ENCODE results near the gene TRPT1. TPM values are rescaled to one million over a fixed set of nuclear protein-coding genes. Genes with fewer than 3 reads are reported as not detected.
A peak's percentile ranks its signal among the peaks of the same experiment; 100 is the strongest.

Gene TRPT1
- total and polyA plus RNA-seq, 3 experiments from 2014 or later: 28.3 to 47.6 (median 31.5) TPM

DNA sequence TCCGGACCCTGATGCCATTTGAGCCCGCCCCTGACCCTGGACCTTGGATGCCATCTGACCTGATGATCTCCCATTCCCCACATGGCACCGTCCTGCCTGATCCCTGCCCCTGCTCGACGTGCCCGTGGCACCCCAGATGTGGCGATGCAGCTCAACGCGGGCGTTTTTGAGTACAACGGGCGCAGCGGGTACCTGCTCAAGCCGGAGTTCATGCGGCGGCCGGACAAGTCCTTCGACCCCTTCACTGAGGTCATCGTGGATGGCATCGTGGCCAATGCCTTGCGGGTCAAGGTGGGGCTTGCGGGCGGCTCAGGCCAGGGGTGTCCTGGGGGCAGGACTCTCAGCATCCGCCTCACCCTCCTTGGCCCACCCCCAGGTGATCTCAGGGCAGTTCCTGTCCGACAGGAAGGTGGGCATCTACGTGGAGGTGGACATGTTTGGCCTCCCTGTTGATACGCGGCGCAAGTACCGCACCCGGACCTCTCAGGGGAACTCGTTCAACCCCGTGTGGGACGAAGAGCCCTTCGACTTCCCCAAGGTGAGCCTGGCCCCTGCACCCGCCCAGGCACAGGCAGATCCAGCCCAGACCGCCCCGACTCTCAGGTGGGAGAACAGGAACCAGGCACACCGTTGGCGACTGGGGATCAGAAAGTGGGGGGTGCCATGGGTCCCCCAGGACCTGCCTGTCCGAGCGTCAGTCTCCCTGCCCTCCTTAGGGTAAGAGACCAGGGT lies 36.5 kb upstream of the TRPT1 start:
- no peaks in the 10 kb centered on the region for H3K9me3 Mint-ChIP-seq
- Histone ChIP-seq H3K9me3 (ENCODE audit: low read length) (no peaks in the 10 kb centered on the region), H3K36me3 (ENCODE audit: insufficient read depth, low read length) (no peaks in the 10 kb centered on the region), H3K4me1 (ENCODE audit: insufficient read depth, low read length) (no peaks in the 10 kb centered on the region), H3K27ac (ENCODE audit: low read depth, low read length) (no peak overlapping the region), H3K27me3 (ENCODE audit: insufficient read depth, low read length, poor library complexity, severe bottlenecking) (no peaks in the 10 kb centered on the region), H3K4me3 (ENCODE audit: low read length) (no peak overlapping the region)
- H3K4me1 Mint-ChIP-seq: peaks cover 0 to 6% (median 6%) of the 10 kb centered on the region in 3 donors
- no peak for DNase-seq
- ChIA-PET CTCF (interaction anchor here (0.9 to 1.8 kb wide), 4 partner anchors 10 to 56 kb away, joined by 3 to 7 read pairs (median 4); partner anchors contain the start of genes FERMT3 and PLCB3), POLR2A (no interaction called here)
- peaks cover 0 to 32% (median 5%) of the 10 kb centered on the region in 3 donors for H3K36me3 Mint-ChIP-seq
- no peaks in the 10 kb centered on the region for H3K27me3 Mint-ChIP-seq
- no peak overlapping the region for H3K27ac Mint-ChIP-seq
- H3K4me3 Mint-ChIP-seq: no peak overlapping the region

DNA sequence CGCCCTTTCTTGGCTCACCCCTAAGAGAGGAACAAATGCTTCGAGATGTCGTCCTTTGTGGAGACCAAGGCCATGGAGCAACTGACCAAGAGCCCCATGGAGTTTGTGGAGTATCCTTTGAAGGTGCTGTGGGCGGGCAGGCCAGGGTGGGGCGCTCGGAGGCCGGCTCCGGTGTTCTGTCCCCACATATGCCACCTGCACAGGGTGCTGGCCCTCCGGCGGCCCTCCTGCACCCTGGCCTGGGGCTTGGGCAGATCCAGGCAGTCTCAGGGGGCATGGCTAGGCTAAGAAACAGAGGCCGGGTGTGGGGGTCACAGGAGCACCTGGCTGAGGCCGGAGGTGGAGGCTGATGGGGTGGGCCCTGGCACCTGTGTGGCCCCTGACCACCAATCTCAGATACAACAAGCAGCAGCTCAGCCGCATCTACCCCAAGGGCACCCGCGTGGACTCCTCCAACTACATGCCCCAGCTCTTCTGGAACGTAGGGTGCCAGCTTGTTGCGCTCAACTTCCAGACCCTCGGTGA lies 35.6 kb upstream of the TRPT1 start:
- Mint-ChIP-seq H3K9me3 (no peaks in the 10 kb centered on the region), H3K36me3 (peaks cover 0 to 33% (median 5%) of the 10 kb centered on the region in 3 donors)
- POLR2A ChIA-PET: no interaction called here

DNA sequence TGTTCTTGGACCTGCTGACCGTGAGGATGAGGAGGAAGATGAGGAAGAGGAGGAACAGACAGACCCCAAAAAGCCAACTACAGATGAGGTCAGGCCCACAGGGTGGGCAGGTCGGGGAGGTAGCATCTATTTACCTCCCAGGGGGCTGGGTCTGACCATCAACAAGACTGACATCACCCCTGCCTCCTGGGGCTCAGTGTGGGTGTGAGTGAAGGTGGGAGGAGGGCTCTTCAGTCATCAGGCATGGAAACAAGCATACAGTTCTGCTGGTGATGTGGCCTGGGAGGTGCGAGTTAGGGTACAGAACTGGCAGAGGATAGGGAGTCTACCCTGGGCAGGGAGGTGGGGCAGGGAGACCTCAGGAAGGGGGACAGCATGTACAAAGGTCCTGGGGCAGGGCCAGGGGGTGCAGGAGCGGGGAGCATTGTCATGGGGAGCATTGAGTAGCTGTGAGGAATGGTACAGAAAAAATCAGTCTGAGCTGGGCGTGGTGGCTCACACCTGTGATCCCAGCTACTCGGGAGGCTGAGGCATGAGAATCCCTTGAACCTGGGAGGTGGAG lies 34.2 kb upstream of the TRPT1 start:
- DNase-seq: no peak
- H3K9me3 Mint-ChIP-seq: no peaks in the 10 kb centered on the region
- ChIA-PET POLR2A (no interaction called here), CTCF (interaction anchor here (1.1 to 2.1 kb wide), 3 partner anchors 9 to 56 kb away, joined by 3 to 8 read pairs (median 5); partner anchors contain the start of gene PLCB3)
- Histone ChIP-seq H3K27me3 (ENCODE audit: insufficient read depth, low read length, poor library complexity, severe bottlenecking) (no peaks in the 10 kb centered on the region), H3K9me3 (ENCODE audit: low read length) (no peaks in the 10 kb centered on the region), H3K4me1 (ENCODE audit: insufficient read depth, low read length) (no peaks in the 10 kb centered on the region), H3K36me3 (ENCODE audit: insufficient read depth, low read length) (no peaks in the 10 kb centered on the region), H3K27ac (ENCODE audit: low read depth, low read length) (no peak overlapping the region), H3K4me3 (ENCODE audit: low read length) (no peak overlapping the region)
- H3K4me3 Mint-ChIP-seq: peak overlapping the region in 2 of 7 donors; percentile 20 to 65
- H3K27ac Mint-ChIP-seq: peak overlapping the region in 1 of 8 donors; percentile 58
- H3K27me3 Mint-ChIP-seq: no peaks in the 10 kb centered on the region
- H3K36me3 Mint-ChIP-seq: peaks cover 0 to 36% (median 5%) of the 10 kb centered on the region in 3 donors
- H3K4me1 Mint-ChIP-seq: peaks cover 0 to 6% (median 6%) of the 10 kb centered on the region in 3 donors

More for the DNA sequence above, 35.6 kb upstream of the TRPT1 start:
- H3K4me3 ChIP-seq (ENCODE audit: low read length): no peak overlapping the region
- no peaks in the 10 kb centered on the region for H3K27me3 Mint-ChIP-seq
- H3K27ac Mint-ChIP-seq: no peak overlapping the region
- no peaks in the 10 kb centered on the region for H3K4me1 ChIP-seq (ENCODE audit: insufficient read depth, low read length)
- no peaks in the 10 kb centered on the region for H3K36me3 ChIP-seq (ENCODE audit: insufficient read depth, low read length)
- no peaks in the 10 kb centered on the region for H3K27me3 ChIP-seq (ENCODE audit: insufficient read depth, low read length, poor library complexity, severe bottlenecking)
- CTCF ChIA-PET: interaction anchor here (1.1 to 2.1 kb wide), 3 partner anchors 11 to 57 kb away, joined by 3 to 8 read pairs (median 5); partner anchors contain the start of gene PLCB3
- H3K4me1 Mint-ChIP-seq: peaks cover 0 to 6% (median 6%) of the 10 kb centered on the region in 3 donors
- DNase-seq: no peak
- no peak overlapping the region for H3K4me3 Mint-ChIP-seq
- H3K27ac ChIP-seq (ENCODE audit: low read depth, low read length): no peak overlapping the region
- H3K9me3 ChIP-seq (ENCODE audit: low read length): no peaks in the 10 kb centered on the region

DNA sequence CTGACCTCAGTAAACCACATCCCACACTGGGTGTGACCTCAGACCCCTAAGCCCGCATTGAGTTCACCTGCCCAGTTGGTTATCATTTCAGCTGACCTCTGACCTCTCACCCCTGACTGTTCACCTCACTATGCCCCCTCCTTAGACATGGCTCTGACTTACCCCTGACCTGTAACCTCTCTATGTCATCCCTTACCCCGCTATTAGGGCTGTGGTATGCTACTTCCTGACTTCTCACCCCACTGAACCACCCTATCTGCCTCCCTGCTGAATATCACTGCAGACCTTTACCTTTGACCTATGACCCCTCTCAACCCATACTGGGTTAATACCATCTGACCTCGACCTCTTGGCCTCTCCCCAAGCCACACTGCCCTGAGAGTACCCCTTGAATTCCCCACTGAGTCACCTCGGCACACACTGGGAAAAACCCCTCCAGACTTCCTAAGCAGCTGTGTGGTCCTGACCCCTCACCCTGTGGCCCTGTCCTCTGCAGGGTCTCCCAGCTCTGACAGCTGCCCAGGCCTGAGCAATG lies 33.6 kb upstream of the TRPT1 start:
- Histone ChIP-seq H3K4me3 (ENCODE audit: low read length) (no peak overlapping the region), H3K27ac (ENCODE audit: low read depth, low read length) (no peak overlapping the region), H3K27me3 (ENCODE audit: insufficient read depth, low read length, poor library complexity, severe bottlenecking) (no peaks in the 10 kb centered on the region), H3K36me3 (ENCODE audit: insufficient read depth, low read length) (no peaks in the 10 kb centered on the region), H3K9me3 (ENCODE audit: low read length) (no peaks in the 10 kb centered on the region), H3K4me1 (ENCODE audit: insufficient read depth, low read length) (no peaks in the 10 kb centered on the region)
- ChIA-PET CTCF (interaction anchor here (2.1 kb wide), 1 partner anchor 55 kb away, joined by 8 read pairs; no protein-coding TSS in a partner anchor), POLR2A (no interaction called here)
- Mint-ChIP-seq H3K9me3 (no peaks in the 10 kb centered on the region), H3K4me3 (no peak overlapping the region), H3K4me1 (peaks cover 0 to 6% (median 6%) of the 10 kb centered on the region in 3 donors), H3K27me3 (no peaks in the 10 kb centered on the region), H3K36me3 (peaks cover 0 to 38% (median 5%) of the 10 kb centered on the region in 3 donors), H3K27ac (peak overlapping the region in 4 of 8 donors; percentile 34 to 58 (median 44))
- no peak for DNase-seq

DNA sequence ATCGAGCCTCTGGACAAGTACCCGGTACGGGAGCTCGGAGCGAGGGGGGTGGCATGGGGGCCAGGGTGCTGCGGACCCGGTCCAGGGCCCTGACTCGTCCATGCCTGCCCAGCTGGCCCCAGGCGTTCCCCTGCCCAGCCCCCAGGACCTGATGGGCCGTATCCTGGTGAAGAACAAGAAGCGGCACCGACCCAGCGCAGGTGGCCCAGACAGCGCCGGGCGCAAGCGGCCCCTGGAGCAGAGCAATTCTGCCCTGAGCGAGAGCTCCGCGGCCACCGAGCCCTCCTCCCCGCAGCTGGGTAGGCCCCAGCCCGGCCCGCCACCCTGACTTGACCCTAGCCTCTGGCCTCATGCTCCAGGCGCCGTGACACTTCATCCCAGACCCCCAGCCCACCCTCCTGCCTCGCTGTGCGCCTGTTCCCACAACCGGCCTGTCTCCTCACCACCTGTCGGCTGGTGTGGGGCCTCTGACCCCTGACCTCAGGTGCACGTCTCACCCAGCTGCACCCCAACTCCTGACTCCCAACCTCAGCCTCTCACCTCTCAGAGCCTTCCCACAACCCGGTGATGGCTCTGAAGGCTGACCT lies 33.1 kb upstream of the TRPT1 start:
- Mint-ChIP-seq H3K4me1 (peaks cover 0 to 6% (median 6%) of the 10 kb centered on the region in 3 donors), H3K9me3 (no peaks in the 10 kb centered on the region), H3K4me3 (no peak overlapping the region), H3K27me3 (no peaks in the 10 kb centered on the region), H3K27ac (peak overlapping the region in 2 of 8 donors; percentile 34 to 52), H3K36me3 (peaks cover 0 to 38% (median 5%) of the 10 kb centered on the region in 3 donors)
- Histone ChIP-seq H3K4me1 (ENCODE audit: insufficient read depth, low read length) (no peaks in the 10 kb centered on the region), H3K36me3 (ENCODE audit: insufficient read depth, low read length) (no peaks in the 10 kb centered on the region), H3K27me3 (ENCODE audit: insufficient read depth, low read length, poor library complexity, severe bottlenecking) (no peaks in the 10 kb centered on the region), H3K4me3 (ENCODE audit: low read length) (no peak overlapping the region), H3K9me3 (ENCODE audit: low read length) (no peaks in the 10 kb centered on the region), H3K27ac (ENCODE audit: low read depth, low read length) (no peak overlapping the region)
- CTCF ChIA-PET: interaction anchor here (1.6 kb wide), 1 partner anchor 10 kb away, joined by 3 read pairs; no protein-coding TSS in a partner anchor
- POLR2A ChIA-PET: no interaction called here
- no peak for DNase-seq

DNA sequence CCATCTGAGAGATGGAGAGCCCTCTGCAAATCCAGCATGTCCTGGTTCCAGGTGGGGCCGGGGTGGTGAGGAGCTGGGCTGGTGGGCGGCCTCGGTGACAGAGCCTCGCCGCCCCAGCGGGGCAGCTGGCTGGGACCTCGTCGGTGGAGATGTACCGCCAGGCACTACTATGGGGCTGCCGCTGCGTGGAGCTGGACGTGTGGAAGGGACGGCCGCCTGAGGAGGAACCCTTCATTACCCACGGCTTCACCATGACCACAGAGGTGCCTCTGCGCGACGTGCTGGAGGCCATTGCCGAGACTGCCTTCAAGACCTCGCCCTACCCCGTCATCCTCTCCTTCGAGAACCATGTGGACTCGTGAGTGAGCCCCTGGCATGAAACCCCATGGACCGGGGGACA lies 32.4 kb upstream of the TRPT1 start:
- no peaks in the 10 kb centered on the region for H3K9me3 ChIP-seq (ENCODE audit: low read length)
- no peak overlapping the region for H3K4me3 Mint-ChIP-seq
- CTCF ChIA-PET: interaction anchor here (0.7 to 2.7 kb wide), 4 partner anchors 11 to 54 kb away, joined by 3 to 7 read pairs (median 4); no protein-coding TSS in a partner anchor
- H3K27ac ChIP-seq (ENCODE audit: low read depth, low read length): no peak overlapping the region
- DNase-seq: no peak
- H3K36me3 ChIP-seq (ENCODE audit: insufficient read depth, low read length): no peaks in the 10 kb centered on the region
- POLR2A ChIA-PET: no interaction called here
- no peaks in the 10 kb centered on the region for H3K27me3 ChIP-seq (ENCODE audit: insufficient read depth, low read length, poor library complexity, severe bottlenecking)
- H3K27ac Mint-ChIP-seq: no peak overlapping the region
- no peaks in the 10 kb centered on the region for H3K4me1 ChIP-seq (ENCODE audit: insufficient read depth, low read length)
- peaks cover 1 to 12% (median 6%) of the 10 kb centered on the region in 3 donors for H3K4me1 Mint-ChIP-seq
- no peak overlapping the region for H3K4me3 ChIP-seq (ENCODE audit: low read length)
- no peaks in the 10 kb centered on the region for H3K27me3 Mint-ChIP-seq
- H3K36me3 Mint-ChIP-seq: peaks cover 0 to 38% (median 5%) of the 10 kb centered on the region in 3 donors
- H3K9me3 Mint-ChIP-seq: no peaks in the 10 kb centered on the region

DNA sequence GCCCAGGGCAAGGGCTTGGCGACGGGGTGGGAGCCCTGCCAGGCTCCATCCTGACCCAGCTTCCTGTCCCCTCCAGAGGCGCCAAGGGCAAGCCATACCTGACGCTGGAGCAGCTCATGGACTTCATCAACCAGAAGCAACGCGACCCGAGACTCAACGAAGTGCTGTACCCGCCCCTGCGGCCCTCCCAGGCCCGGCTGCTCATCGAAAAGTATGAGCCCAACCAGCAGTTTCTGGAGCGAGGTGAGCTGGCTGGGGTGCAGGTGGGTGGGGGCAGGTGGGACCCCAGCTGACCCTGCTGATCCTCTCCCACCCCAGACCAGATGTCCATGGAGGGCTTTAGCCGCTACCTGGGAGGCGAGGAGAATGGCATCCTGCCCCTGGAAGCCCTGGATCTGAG lies 30.3 kb upstream of the TRPT1 start:
- Mint-ChIP-seq H3K27ac (no peak overlapping the region), H3K36me3 (peaks cover 0 to 31% (median 3%) of the 10 kb centered on the region in 3 donors), H3K4me3 (no peak overlapping the region), H3K4me1 (peaks cover 6 to 23% (median 13%) of the 10 kb centered on the region in 3 donors), H3K9me3 (no peaks in the 10 kb centered on the region), H3K27me3 (no peaks in the 10 kb centered on the region)
- ChIA-PET POLR2A (interaction anchor here (0.6 kb wide), 1 partner anchor 30 kb away, joined by 3 read pairs; no protein-coding TSS in a partner anchor), CTCF (interaction anchor here (1.0 to 2.7 kb wide), 3 partner anchors 45 to 52 kb away, joined by 3 to 7 read pairs (median 4); no protein-coding TSS in a partner anchor)
- Histone ChIP-seq H3K4me1 (ENCODE audit: insufficient read depth, low read length) (peaks cover 17% of the 10 kb centered on the region), H3K9me3 (ENCODE audit: low read length) (no peaks in the 10 kb centered on the region), H3K27me3 (ENCODE audit: insufficient read depth, low read length, poor library complexity, severe bottlenecking) (no peaks in the 10 kb centered on the region), H3K4me3 (ENCODE audit: low read length) (no peak overlapping the region), H3K36me3 (ENCODE audit: insufficient read depth, low read length) (no peaks in the 10 kb centered on the region), H3K27ac (ENCODE audit: low read depth, low read length) (no peak overlapping the region)
- no peak for DNase-seq
